MCF 10A (cell line): Measurements from ENCODE around the gene CDK17. TPM values are rescaled to one million over a fixed set of nuclear protein-coding genes. Genes with fewer than 3 reads are reported as not detected.

Source experiments
- BruUV-seq: library from RNA; stranded (reverse); fragments of 400-500 nt; replicated peaks from 2 replicates; lab custom pipeline; 2021; lab: Mats Ljungman, UMichigan
- CTCF ChIA-PET: fragments of 300-600 bp; sonication (Branson Sonifier 250); formaldehyde crosslinking; extraction: SDS; loops from one replicate; lab custom pipeline; 2021; ENCODE audit warnings: antibody characterized with exemption, inconsistent platforms; lab: Yijun Ruan, JAX
- POLR2A ChIA-PET: fragments of 300-600, 350-650 bp; sonication (Branson Sonifier 250); formaldehyde crosslinking; extraction: SDS; loops from one replicate; lab custom pipeline; 2020; ENCODE audit warnings: antibody characterized with exemption, inconsistent platforms; lab: Yijun Ruan, JAX
- DNase-seq: peaks from one replicate; pipeline ENCODE4 v3.0.0-alpha.2; 2018; ENCODE audit not compliant: unreplicated experiment
- H3K27ac Mint-ChIP-seq: one replicate; pipeline ENCODE4 v1.8.0; 2022; ENCODE audit warnings: mild to moderate bottlenecking, low read depth, mixed read lengths; ENCODE audit not compliant: unreplicated experiment
- H3K27me3 Mint-ChIP-seq: one replicate; pipeline ENCODE4 v1.8.0; 2022; ENCODE audit warnings: mixed read lengths; ENCODE audit not compliant: insufficient read depth, unreplicated experiment
- H3K36me3 Mint-ChIP-seq: one replicate; pipeline ENCODE4 v1.8.0; 2022; ENCODE audit warnings: mild to moderate bottlenecking, moderate library complexity, mixed read lengths; ENCODE audit not compliant: insufficient read depth, unreplicated experiment
- H3K4me1 Mint-ChIP-seq: one replicate; pipeline ENCODE4 v1.8.0; 2022; ENCODE audit warnings: mixed read lengths; ENCODE audit not compliant: insufficient read depth, unreplicated experiment
- H3K4me3 Mint-ChIP-seq: one replicate; pipeline ENCODE4 v1.8.0; 2022; ENCODE audit warnings: mild to moderate bottlenecking, moderate library complexity, mixed read lengths; ENCODE audit not compliant: unreplicated experiment
- H3K9me3 Mint-ChIP-seq: one replicate; pipeline ENCODE4 v1.8.0; 2022; ENCODE audit warnings: mixed read lengths; ENCODE audit not compliant: unreplicated experiment
- CTCF ChIP-seq: fragments of 200-600 bp; IDR thresholded peaks from one replicate; pipeline ENCODE4 v1.8.0; 2022; ENCODE audit warnings: antibody characterized with exemption, mild to moderate bottlenecking; ENCODE audit not compliant: unreplicated experiment
- intact Hi-C: fragments of 100-400 bp; cut with micrococcal nuclease; formaldehyde crosslinking; loops from 2 replicates; pipeline ENCODE4 v1.14.1; 2022
- total RNA-seq: library from RNA; stranded (reverse); gene quantifications from 2 replicates; pipeline ENCODE4 v1.2.3, GENCODE V29; 2022

The CDK17 gene
- total RNA-seq, 1 experiment from 2014 or later, result 49.8 TPM

GRCh38 chr12:96238336-96239047 is 161.7 kb downstream of the CDK17 start:
- CTCF ChIA-PET, result interaction anchor here (0.5 to 2.4 kb wide), 6 partner anchors 10 to 626 kb away, joined by 3 to 15 read pairs (median 4); no protein-coding TSS in a partner anchor
- BruUV-seq, result no TSS peak

GRCh38 chr12:96237465-96238077 is 162.7 kb downstream of the CDK17 start:
- peak; percentile 93 for DNase-seq
- Mint-ChIP-seq H3K4me1 (peaks cover 47% of the 10 kb centered on the region), H3K27me3 (no peaks in the 10 kb centered on the region), H3K9me3 (no peaks in the 10 kb centered on the region), H3K36me3 (peaks cover 47% of the 10 kb centered on the region), H3K4me3 (peak overlapping the region; percentile 32), H3K27ac (peak overlapping the region; percentile 95)
- intact Hi-C loops, result no loop called here
- TF ChIP-seq CTCF, result no peak
- ChIA-PET CTCF (interaction anchor here (0.6 to 2.4 kb wide), 5 partner anchors 9 to 163 kb away, joined by 3 to 15 read pairs (median 5); partner anchors contain the start of gene CDK17), POLR2A (interaction anchor here (0.6 to 3.3 kb wide), 18 partner anchors 9 to 171 kb away, joined by 3 to 40 read pairs (median 4); partner anchors contain the start of gene CDK17)
- no TSS peak for BruUV-seq

More at GRCh38 chr12:96238336-96239047, 161.7 kb downstream of the CDK17 start:
- POLR2A ChIA-PET, result interaction anchor here (0.8 to 3.3 kb wide), 13 partner anchors 9 to 172 kb away, joined by 3 to 40 read pairs (median 4); partner anchors contain the start of gene CDK17
- Mint-ChIP-seq H3K9me3 (no peaks in the 10 kb centered on the region), H3K36me3 (peaks cover 42% of the 10 kb centered on the region), H3K4me1 (peaks cover 53% of the 10 kb centered on the region), H3K27me3 (no peaks in the 10 kb centered on the region), H3K27ac (peak overlapping the region; percentile 95), H3K4me3 (no peak overlapping the region)
- intact Hi-C loops, result no loop called here
- no peak for DNase-seq
- TF ChIP-seq CTCF, result no peak

- TF ChIP-seq CTCF, result no peak
- Mint-ChIP-seq H3K9me3 (no peaks in the 10 kb centered on the region), H3K36me3 (peaks cover 41% of the 10 kb centered on the region), H3K27me3 (no peaks in the 10 kb centered on the region), H3K4me3 (peak overlapping the region; percentile 17), H3K4me1 (peaks cover 49% of the 10 kb centered on the region), H3K27ac (peak overlapping the region; percentile 95)
- ChIA-PET POLR2A (interaction anchor here (0.6 to 3.3 kb wide), 16 partner anchors 9 to 170 kb away, joined by 3 to 40 read pairs (median 4); partner anchors contain the start of gene CDK17), CTCF (interaction anchor here (0.6 to 2.4 kb wide), 6 partner anchors 21 to 573 kb away, joined by 3 to 15 read pairs (median 5); partner anchors contain the start of gene CDK17)
- no peak for DNase-seq
- BruUV-seq, result no TSS peak
- intact Hi-C loops, result no loop called here
Observed at GRCh38 chr12:96237035-96237434, 163.2 kb downstream of the CDK17 start.
